IPS DF 6.9 (cell line): ENCODE measurements around the gene HOXB9.

Source experiments
- DNase-seq: peaks from one replicate; pipeline ENCODE4 v3.0.0-alpha.2; 2013; ENCODE audit warnings: low read depth, low spot score
- H3K27ac ChIP-seq: one replicate; pipeline ENCODE4 v1.5.1; 2013; ENCODE audit warnings: low read length, control low read depth
- H3K27me3 ChIP-seq: 2 replicates; pipeline ENCODE4 v1.6.1; 2013; ENCODE audit warnings: mild to moderate bottlenecking, low read length; ENCODE audit not compliant: control insufficient read depth, insufficient read depth
- H3K36me3 ChIP-seq: 2 replicates; pipeline ENCODE4 v1.6.1; 2013; ENCODE audit warnings: low read length; ENCODE audit not compliant: control insufficient read depth, insufficient read depth
- H3K4me1 ChIP-seq: 2 replicates; pipeline ENCODE4 v1.6.1; 2013; ENCODE audit warnings: low read length; ENCODE audit not compliant: control insufficient read depth, insufficient read depth
- H3K4me3 ChIP-seq: 2 replicates; pipeline ENCODE4 v1.5.1; 2013; ENCODE audit warnings: mild to moderate bottlenecking, low read length
- H3K9me3 ChIP-seq: 2 replicates; pipeline ENCODE4 v1.6.1; 2013; ENCODE audit warnings: low read length, inconsistent platforms; ENCODE audit not compliant: control insufficient read depth, insufficient read depth
- WGBS: extraction: QIAGEN DNeasy Blood & Tissue Kit; methylation state at CpG from one replicate; pipeline ENCODE4 v1.1.7; 2013; ENCODE audit warnings: mixed read lengths, missing lambda C conversion rate; ENCODE audit not compliant: insufficient read length, insufficient coverage; 5-methylcytosine and 5-hydroxymethylcytosine counted together

HOXB9 gene

GRCh38 chr17:48622857-48623256 lies 3.3 kb downstream of the HOXB9 start:
- DNase-seq, result no peak
- H3K27ac ChIP-seq, result no peak overlapping the region
- H3K27me3 ChIP-seq, result peaks cover 97% of the 10 kb centered on the region
- H3K4me1 ChIP-seq, result 0 out of 2 replicates have a peak, but pooled peaks cover 2% of the 10 kb centered on the region
- no peaks in the 10 kb centered on the region for H3K36me3 ChIP-seq
- H3K9me3 ChIP-seq, result no peaks in the 10 kb centered on the region
- no CpG with 5 or more reads among the region's 11 CpGs for WGBS
- H3K4me3 ChIP-seq, result no peak overlapping the region

GRCh38 chr17:48621410-48622392 lies 4.5 kb downstream of the HOXB9 start:
- H3K36me3 ChIP-seq, result no peaks in the 10 kb centered on the region
- H3K4me1 ChIP-seq, result 0 out of 2 replicates have a peak, but pooled peaks cover 2% of the 10 kb centered on the region
- H3K27ac ChIP-seq, result no peak overlapping the region
- WGBS, result no CpG with 5 or more reads among the region's 41 CpGs
- no peaks in the 10 kb centered on the region for H3K9me3 ChIP-seq
- H3K4me3 ChIP-seq, result no peak overlapping the region
- peaks cover 97% of the 10 kb centered on the region for H3K27me3 ChIP-seq
- no peak for DNase-seq

GRCh38 chr17:48620461-48621139 lies 5.6 kb downstream of the HOXB9 start:
- H3K4me1 ChIP-seq, result no peaks in the 10 kb centered on the region
- H3K4me3 ChIP-seq, result no peak overlapping the region
- H3K36me3 ChIP-seq, result no peaks in the 10 kb centered on the region
- no peak overlapping the region for H3K27ac ChIP-seq
- H3K27me3 ChIP-seq, result peaks cover 98% of the 10 kb centered on the region
- no peak for DNase-seq
- no peaks in the 10 kb centered on the region for H3K9me3 ChIP-seq
- no CpG with 5 or more reads among the region's 6 CpGs for WGBS

- H3K27ac ChIP-seq, result no peak overlapping the region
- no peak for DNase-seq
- H3K4me1 ChIP-seq, result no peaks in the 10 kb centered on the region
- H3K4me3 ChIP-seq, result no peak overlapping the region
- H3K36me3 ChIP-seq, result no peaks in the 10 kb centered on the region
- H3K9me3 ChIP-seq, result no peaks in the 10 kb centered on the region
- H3K27me3 ChIP-seq, result peaks cover 98% of the 10 kb centered on the region
- WGBS, result no CpG with 5 or more reads among the region's 32 CpGs
These were observed 6.2 kb downstream of the HOXB9 start for GRCh38 chr17:48619826-48620449.

- no CpG with 5 or more reads among the region's 25 CpGs for WGBS
- no peak for DNase-seq
- H3K9me3 ChIP-seq, result no peaks in the 10 kb centered on the region
- H3K27ac ChIP-seq, result no peak overlapping the region
- H3K4me1 ChIP-seq, result peaks cover 3% of the 10 kb centered on the region
- peaks cover 96% of the 10 kb centered on the region for H3K27me3 ChIP-seq
- no peak overlapping the region for H3K4me3 ChIP-seq
- no peaks in the 10 kb centered on the region for H3K36me3 ChIP-seq
These were observed 7.8 kb downstream of the HOXB9 start for GRCh38 chr17:48618256-48618896.

GRCh38 chr17:48617471-48618255 lies 8.5 kb downstream of the HOXB9 start:
- H3K36me3 ChIP-seq, result no peaks in the 10 kb centered on the region
- no CpG with 5 or more reads among the region's 43 CpGs for WGBS
- H3K27ac ChIP-seq, result no peak overlapping the region
- H3K4me1 ChIP-seq, result peaks cover 4% of the 10 kb centered on the region
- DNase-seq, result no peak
- peaks cover 95% of the 10 kb centered on the region for H3K27me3 ChIP-seq
- no peaks in the 10 kb centered on the region for H3K9me3 ChIP-seq
- H3K4me3 ChIP-seq, result no peak overlapping the region

GRCh38 chr17:48616717-48617470 lies 9.3 kb downstream of the HOXB9 start:
- Histone ChIP-seq H3K27me3 (peaks cover 95% of the 10 kb centered on the region), H3K27ac (no peak overlapping the region), H3K9me3 (no peaks in the 10 kb centered on the region), H3K36me3 (no peaks in the 10 kb centered on the region), H3K4me1 (peaks cover 4% of the 10 kb centered on the region), H3K4me3 (no peak overlapping the region)
- WGBS, result no CpG with 5 or more reads among the region's 15 CpGs
- DNase-seq, result no peak

- H3K4me3 ChIP-seq, result no peak overlapping the region
- no CpG with 5 or more reads among the region's 17 CpGs for WGBS
- peaks cover 95% of the 10 kb centered on the region for H3K27me3 ChIP-seq
- H3K27ac ChIP-seq, result no peak overlapping the region
- no peak for DNase-seq
- H3K4me1 ChIP-seq, result peaks cover 4% of the 10 kb centered on the region
- H3K36me3 ChIP-seq, result no peaks in the 10 kb centered on the region
- no peaks in the 10 kb centered on the region for H3K9me3 ChIP-seq
These were observed 10.0 kb downstream of the HOXB9 start for GRCh38 chr17:48615963-48616716.
